NCI-H524 treated with DMSO at 0.1 percent for 48 hours (cell line): ENCODE results near the gene REEP6.
"Not testable (repeated sequence)": the region's sequence is repeated elsewhere in the genome, so short reads cannot be mapped to it uniquely, and the experiment has no call there.

ENCODE experiments used
- DNase-seq: peaks from one replicate; lab custom pipeline; 2025; lab: John Stamatoyannopoulos, UW

Gene REEP6

GRCh38 chr19:1524287-1524971, 33.4 kb downstream of the REEP6 start:
- no peak for DNase-seq

GRCh38 chr19:1524972-1525325, 34.0 kb downstream of the REEP6 start:
- DNase-seq: no peak

GRCh38 chr19:1525343-1525742, 34.4 kb downstream of the REEP6 start:
- no peak for DNase-seq

- no peak for DNase-seq
Observed at GRCh38 chr19:1526066-1526778, 35.2 kb downstream of the REEP6 start.

- no peak for DNase-seq
Observed at GRCh38 chr19:1526979-1527649, 36.1 kb downstream of the REEP6 start.

- DNase-seq: no peak
Observed at GRCh38 chr19:1527650-1528309, 36.8 kb downstream of the REEP6 start.

GRCh38 chr19:1528596-1529429, 37.8 kb downstream of the REEP6 start:
- no peak for DNase-seq

- DNase-seq: no peak
Observed at GRCh38 chr19:1529430-1529816, 38.4 kb downstream of the REEP6 start.

- DNase-seq: not testable (repeated sequence)
Observed at GRCh38 chr19:1530856-1531255, 39.9 kb downstream of the REEP6 start.

- DNase-seq: no peak
Observed at GRCh38 chr19:1531587-1531986, 40.6 kb downstream of the REEP6 start.

GRCh38 chr19:1532003-1532402, 41.0 kb downstream of the REEP6 start:
- no peak for DNase-seq

- no peak for DNase-seq
Observed at GRCh38 chr19:1533510-1534150, 42.6 kb downstream of the REEP6 start.

GRCh38 chr19:1534972-1535371, 44.0 kb downstream of the REEP6 start:
- no peak for DNase-seq

- not testable (repeated sequence) for DNase-seq
Observed at GRCh38 chr19:1535699-1536098, 44.7 kb downstream of the REEP6 start.

GRCh38 chr19:1538978-1539377, 48.0 kb downstream of the REEP6 start:
- DNase-seq: no peak

- DNase-seq: not testable (repeated sequence)
Observed at GRCh38 chr19:1539749-1540148, 48.8 kb downstream of the REEP6 start.

- DNase-seq: no peak
Observed at GRCh38 chr19:1540365-1540925, 49.5 kb downstream of the REEP6 start.
